GF-D8 (cell line): ENCODE measurements around the gene TNS4.

Experiments
- DNase-seq: peaks from one replicate; lab custom pipeline; 2025; lab: John Stamatoyannopoulos, UW

The TNS4 gene

DNA sequence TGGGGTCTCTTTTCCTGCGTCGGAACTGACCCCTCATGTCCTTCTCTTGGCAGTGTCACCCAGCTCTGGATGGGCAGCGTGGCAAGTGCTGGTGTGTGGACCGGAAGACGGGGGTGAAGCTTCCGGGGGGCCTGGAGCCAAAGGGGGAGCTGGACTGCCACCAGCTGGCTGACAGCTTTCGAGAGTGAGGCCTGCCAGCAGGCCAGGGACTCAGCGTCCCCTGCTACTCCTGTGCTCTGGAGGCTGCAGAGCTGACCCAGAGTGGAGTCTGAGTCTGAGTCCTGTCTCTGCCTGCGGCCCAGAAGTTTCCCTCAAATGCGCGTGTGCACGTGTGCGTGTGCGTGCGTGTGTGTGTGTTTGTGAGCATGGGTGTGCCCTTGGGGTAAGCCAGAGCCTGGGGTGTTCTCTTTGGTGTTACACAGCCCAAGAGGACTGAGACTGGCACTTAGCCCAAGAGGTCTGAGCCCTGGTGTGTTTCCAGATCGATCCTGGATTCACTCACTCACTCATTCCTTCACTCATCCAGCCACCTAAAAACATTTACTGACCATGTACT lies 44.9 kb downstream of the TNS4 start:
- DNase-seq = no peak

DNA sequence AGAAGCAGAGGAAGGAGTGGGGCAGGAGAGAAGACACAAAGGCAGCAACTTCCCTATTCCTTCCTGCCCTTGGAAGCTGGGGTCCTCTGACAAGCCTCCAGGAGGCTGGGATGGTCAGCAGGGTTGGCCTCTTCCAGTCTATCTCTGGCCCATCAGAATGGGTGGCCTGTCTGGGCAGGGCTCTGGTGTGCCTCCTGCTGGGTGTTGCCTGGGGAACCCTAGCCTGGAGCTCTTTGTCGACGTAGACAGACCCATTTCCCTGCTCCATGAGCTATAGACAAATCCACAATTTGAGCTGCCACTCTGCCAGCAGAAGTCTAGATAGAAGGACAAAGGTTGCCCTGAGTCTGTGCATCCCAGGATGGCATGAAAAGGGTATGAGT lies 46.8 kb downstream of the TNS4 start:
- DNase-seq = no peak

DNA sequence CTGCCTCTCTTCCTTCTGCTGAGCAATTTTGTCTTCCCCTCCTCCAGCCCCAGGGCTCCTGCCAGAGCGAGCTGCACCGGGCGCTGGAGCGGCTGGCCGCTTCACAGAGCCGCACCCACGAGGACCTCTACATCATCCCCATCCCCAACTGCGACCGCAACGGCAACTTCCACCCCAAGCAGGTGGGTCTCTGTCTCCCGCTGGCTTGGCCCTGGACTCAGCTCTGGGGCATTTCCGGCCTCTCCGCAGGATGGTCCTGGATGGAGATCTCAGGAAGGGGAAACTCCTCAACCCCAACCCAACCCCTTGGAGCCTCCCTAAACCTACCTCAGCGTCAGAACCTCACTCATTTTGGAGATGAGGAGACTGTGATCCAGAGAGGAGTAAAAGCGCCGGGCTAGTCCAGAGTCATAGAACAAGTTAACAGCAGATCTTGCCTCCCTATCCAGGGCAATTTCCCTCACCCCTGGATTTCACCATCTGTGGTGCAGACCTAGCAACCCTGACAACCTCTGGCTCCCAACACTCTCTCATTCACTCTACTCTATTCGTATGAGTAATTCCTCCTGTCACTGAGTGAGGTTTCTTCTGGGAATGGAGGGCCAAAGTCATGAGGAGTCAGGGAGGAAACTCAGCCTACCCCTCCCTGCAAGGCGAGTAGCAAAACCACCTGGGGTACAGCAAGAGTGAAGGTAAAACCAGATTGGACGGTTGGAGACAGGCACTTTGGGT lies 47.4 kb downstream of the TNS4 start:
- no peak for DNase-seq

DNA sequence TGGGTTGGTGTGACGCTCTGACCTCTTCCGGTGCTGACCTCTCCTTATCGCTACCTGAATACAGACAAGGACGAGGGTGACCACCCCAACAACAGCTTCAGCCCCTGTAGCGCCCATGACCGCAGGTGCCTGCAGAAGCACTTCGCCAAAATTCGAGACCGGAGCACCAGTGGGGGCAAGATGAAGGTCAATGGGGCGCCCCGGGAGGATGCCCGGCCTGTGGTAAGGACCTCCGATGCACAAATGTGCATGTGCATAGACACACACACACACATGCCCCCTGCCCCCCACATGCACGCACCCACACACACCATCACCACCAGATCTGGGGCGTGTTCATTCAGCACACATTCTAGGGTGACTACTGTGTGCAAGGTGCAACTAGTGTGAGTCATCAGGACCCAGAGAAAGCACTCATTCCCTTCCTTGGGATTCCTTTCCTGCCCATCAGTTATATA lies 48.5 kb downstream of the TNS4 start:
- DNase-seq = no peak

DNA sequence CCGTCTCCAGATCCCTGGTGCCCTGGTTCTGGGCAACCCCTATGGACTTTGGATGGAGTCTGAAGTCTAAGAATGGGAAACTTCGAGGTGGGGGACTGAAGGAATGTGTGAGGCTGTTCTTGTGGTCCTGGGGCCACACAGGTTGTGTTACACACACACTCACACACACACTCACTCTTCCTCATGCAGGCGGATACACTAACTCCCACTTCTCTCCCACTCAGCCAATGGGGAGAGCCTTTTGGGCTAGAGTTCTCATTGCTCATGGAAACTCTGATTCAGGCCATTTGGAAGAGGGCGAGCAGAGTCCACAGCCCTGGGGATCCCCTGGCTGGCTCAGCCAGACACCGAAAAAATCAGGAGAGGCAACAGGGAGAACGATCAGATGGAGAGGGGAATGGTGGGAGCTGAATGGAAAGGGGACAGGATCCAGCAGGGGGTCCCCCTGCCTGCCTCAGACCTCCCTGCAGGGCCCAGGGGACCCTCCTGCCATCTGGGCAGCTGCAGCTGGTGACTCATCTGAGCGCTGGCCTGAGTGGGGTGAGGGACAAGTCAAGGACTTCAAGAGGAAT lies 49.1 kb downstream of the TNS4 start:
- no peak for DNase-seq

DNA sequence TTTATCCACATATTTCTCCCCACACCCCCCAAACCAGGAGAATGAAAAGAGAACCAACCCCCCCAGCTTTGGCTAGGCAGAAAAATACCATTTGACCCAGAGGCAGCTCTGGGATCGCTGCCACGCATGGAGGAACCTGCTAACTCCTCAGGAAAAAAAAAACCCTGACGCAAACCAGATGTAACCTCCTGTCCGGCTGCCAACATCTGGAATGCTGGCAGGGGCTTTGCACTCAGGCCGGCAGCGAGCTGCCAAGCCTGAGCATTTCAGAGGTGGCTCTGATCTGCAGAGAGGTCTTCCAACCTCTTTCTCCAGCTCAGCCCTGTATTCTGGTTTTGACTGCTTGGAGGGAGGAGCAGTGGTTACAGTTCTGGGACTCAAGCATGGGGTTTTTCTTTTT lies 50.0 kb downstream of the TNS4 start:
- DNase-seq = no peak

DNA sequence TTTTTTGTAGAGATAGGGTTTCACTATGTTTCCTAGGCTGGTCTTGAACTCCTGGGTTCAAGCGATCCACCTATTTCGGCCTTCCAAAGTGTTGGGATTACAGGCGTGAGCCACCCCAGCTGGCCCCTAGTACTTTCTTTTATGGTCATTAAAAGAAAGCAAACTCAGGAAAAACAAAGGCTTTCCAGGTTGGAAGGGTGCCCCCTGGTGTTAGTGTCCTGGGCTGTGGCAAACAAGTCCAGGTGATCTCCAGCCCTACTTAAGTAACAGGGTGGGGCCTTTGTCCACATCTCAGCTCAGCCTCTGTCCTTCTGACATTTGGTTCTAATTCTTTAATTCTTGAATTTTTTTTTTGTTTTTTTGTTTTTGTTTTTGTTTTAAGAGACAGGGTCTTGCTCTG lies 51.2 kb downstream of the TNS4 start:
- DNase-seq = no peak

DNA sequence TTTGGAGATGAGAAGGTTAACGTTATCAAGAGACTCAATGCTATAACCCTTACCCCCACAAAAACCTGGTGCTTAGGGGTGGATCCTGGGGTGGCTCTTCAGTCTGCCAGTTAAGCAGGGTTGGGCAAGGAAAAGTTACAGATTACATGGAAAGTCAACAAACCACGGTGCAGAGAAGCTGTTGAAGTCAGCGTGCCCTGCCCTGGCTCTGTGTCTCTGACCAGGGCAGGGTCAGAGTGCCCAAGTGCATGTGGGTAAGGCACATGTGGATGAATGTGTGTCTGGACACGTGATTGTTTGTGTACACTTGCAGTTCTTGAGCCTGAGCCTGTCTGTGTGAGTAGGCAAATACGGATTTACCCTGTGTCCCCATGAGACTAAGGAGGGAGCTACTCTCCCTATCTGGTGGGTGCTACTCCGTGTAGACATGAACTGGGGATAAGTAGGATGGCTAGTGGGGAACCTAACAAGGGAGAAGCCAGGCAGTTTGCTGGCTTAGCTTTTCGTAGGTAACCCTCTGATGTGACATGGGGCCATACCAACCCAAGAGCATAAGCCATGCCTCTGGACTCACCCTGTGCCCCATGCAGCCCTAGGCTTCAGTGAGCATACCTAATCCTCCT lies 52.7 kb downstream of the TNS4 start:
- DNase-seq = no peak

DNA sequence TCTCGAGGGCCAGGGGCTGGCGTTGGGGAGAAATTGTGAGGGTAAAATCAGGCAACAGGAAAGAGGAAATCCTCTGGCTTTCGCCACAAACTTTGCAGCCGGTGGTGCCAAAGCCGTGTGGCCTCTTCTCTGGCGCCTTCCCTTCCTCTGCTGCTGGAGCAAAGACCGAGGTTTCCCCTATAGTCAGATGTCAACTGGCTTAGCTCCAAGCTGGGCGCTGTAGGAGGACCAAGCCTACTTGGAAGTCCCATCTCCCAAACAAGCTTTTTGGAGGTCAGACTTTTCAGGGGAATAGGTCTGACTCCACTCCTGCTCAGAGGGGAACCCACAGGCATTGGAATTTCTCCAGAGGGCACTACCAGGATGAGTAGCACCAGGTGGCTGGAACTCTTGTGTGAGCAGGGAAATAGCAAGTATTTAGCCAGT lies 53.2 kb downstream of the TNS4 start:
- DNase-seq = peak; percentile 36

DNA sequence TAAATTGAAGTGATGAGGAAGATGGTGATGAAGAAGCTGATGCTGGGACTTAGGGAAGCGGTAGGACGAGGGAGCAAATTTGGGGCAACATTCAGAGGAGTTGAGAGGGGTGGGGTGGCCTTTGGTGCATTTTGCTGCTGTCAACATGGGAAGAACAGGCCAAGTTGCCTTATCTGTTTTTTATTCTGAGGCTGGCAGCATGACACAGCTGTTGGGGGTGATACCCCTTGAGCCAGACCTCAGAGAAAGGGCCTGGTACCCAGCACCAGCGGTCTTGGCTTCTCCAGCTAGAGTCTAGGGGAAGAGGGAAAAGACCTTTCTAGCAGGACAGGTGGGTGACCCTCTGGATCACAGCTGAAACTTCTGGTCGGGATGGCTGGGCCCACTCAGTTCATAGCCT lies 53.6 kb downstream of the TNS4 start:
- DNase-seq = no peak

DNA sequence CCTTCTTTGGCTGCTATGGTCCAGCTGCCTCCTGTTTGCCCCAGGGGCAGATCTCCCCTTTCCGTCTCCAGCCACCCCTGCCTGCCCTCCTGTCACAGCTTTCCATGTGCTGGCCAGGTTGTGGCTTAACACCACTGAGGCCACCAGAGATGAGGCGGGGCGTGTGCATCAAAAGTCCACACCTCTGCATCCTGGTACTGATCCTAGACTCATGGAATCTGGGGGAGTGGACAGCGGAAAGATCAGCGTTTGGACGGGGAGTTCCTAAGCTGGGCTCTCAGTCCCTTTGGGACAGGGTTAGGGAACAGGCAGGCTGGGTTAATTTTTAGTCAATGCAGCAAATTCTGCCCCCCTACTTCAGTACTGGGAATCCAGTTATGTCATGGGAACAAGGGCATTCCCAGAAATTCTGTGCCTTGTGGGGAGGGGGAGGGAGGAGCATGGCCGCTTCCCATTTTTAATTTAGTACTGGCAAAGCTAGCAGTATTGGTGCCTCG lies 54.2 kb downstream of the TNS4 start:
- no peak for DNase-seq

DNA sequence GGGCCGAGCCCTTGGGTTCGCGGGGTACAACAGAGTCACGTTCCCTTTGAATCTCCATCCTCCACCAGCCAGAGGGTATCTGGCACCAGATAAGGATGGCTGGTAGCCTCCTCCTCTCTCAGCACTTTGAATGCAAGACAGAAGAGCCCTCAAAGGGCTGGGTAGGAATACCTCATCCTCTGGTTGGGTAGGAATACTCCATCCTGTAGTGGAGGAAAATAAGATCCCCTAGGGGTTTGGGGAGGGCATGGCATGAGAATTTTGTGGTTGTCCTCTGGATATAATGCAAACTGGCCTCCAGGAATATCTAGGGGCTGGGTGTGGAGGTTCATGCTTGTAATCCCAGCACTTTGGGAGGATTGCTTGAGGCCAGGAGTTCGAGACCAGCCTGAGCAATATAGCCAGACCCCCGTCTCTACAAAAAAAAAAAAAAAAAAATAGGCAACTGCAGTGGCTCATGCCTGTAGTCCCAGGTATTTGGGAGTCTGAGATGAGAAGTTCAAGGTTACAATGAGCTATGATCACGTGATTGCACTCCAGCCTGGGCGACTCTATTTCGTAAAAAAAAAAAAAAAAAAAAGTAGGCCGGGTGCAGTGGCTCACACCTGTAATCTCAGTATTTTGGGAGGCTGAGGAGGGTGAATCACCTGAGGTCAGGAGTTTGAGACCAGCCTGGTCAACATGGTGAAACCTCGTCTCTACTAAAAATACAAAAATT lies 55.5 kb downstream of the TNS4 start:
- no peak for DNase-seq

DNA sequence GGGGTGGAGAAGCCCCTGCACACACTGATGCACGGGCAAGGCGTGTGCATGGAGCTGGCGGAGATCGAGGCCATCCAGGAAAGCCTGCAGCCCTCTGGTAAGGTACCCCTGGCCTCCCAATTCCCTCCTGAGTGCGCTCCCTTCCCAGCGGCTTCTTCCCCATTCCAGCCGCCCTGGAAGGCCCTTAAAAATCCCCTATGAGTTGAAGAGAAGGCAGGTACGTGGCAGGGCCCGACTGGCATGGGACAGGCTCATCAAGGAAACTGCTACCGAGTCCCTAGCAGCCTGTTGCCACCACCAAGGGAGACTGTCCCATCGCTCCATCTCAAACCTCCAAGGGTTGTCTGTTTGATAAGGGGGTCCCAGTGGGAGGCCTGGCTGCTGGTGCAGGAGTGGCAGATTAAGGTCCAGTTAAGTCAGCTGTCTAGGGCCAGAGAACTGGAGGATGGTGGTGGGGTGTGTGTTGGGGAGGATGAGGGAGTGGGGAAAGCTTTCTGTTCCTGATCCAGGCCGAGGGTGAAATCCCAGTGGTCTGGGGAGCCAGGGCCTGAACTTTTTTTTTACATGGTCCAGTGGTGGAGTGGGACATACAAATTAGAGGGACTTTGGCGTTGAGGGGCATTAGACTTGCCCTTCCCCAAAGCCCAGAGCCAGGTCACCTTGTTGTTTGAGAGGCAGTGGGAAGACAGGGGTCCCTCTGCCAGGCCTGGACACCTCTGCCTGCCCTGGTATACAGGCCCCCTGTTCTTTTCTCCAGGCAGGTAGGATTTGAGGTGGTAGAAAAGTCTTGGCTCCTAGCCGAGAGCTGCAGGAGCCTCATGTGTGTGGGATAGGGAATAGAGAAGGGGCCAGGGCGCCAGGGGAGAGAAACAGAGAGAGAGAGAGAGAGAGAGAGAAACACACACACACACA lies 57.2 kb downstream of the TNS4 start:
- no peak for DNase-seq

DNA sequence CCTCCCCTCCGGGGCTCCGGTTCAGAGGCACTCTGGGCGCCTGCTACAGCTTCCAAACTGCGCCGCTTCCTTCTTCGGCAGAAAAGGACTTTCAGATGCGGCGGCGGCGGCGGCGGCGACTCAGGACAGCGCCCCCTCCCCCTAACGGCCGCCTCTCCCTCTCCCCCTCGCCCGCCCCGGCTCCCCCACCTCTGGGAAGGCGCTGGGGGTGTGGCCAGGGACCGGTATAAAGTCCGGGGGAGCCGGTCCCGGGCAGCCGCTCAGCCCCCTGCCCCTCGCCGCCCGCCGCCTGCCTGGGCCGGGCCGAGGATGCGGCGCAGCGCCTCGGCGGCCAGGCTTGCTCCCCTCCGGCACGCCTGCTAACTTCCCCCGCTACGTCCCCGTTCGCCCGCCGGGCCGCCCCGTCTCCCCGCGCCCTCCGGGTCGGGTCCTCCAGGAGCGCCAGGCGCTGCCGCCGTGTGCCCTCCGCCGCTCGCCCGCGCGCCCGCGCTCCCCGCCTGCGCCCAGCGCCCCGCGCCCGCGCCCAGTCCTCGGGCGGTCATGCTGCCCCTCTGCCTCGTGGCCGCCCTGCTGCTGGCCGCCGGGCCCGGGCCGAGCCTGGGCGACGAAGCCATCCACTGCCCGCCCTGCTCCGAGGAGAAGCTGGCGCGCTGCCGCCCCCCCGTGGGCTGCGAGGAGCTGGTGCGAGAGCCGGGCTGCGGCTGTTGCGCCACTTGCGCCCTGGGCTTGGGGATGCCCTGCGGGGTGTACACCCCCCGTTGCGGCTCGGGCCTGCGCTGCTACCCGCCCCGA lies 58.0 kb downstream of the TNS4 start, which contains the start of gene IGFBP4:
IGFBP4 (plus strand) TSS at position 255 of the 792 bp plus-strand sequence; CDS start at position 541, 286 bp downstream.
- DNase-seq = no peak

DNA sequence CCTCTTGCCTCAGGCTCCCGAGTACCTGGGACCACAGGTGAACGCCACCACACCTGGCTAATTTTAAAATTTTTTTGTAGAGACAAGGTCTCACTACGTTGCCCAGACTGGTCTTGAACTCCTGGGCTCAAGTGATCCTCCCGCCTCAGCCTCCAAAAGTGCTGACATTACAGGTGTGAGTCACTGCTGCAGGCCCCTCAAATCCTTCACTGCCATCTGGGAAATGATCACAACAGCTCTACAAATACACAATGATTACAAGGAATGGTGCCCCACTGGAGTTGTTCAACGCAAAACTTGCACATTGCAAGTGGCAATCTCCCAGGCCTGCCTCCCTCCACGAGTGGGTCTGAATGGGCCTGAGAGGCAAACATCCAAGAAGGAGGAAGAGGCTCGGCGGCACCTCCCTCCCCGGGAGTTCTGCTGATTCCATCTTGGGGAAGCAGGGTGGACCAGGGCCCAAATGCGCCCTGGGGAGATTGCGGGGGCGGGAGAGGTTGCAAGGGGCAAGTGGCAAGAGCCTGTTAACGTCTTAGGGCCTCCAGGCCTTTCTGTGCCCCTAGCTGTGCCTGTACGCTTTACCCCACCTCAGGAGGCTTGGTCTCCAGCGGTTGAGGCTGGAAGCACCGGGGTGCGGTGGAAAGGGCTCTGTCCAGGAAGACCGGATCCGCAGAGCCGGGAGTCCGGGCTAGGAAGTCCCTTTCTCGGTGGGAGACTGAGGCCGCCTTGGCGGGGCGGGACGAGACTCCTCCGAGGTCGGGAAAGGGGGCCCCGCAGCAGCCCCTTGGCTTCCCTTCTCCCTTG lies 58.8 kb downstream of the TNS4 start:
- no peak for DNase-seq

DNA sequence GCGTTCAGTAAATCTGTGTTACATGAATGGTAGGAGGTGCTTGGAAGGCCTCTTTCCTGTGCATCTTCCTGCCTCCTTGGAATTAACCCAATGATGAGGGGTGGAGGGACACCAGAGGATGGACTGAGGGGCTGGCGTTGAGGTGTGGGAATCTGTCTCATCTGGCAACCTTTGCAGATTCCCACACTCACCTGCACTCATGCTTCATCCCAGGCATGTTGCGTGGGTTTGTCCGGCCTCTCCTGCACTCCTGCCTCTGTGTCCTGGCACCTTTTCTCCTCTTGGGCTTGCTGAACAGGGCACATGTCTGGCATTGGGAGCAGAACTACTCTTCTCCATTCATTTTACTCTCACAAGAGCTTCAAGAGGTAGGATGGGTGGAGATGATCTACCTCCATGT lies 61.3 kb downstream of the TNS4 start:
- no peak for DNase-seq

DNA sequence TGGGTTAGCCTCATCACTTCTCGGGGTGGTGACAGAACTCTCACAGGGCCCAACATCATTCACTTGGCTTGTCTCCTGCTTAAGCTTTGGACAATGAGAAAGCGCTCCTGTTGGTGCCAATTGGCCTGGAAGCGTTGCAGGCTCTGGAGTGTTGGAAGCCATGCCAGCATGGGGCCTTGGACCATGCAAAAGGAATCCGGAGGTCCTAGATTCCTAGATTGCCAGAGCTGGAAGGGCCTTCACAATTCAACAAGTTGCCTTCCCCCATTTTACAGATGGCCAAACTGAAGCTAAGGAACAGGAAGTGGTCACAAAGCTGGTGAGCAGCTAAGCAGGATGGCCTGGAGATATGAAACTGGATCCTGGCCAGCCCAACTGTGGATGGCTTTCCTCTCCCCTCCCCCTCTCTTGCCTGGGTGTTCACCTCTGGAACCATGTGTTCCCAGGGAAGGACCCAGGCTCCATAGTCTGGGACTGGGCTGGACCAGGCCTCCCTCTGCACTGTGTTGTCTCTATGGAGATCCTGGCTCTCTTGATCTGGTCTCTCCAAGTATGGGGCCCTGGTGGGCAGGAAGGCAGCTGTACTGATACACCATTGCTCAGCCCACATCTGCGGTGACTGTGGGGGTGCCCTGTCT lies 64.2 kb downstream of the TNS4 start:
- no peak for DNase-seq

DNA sequence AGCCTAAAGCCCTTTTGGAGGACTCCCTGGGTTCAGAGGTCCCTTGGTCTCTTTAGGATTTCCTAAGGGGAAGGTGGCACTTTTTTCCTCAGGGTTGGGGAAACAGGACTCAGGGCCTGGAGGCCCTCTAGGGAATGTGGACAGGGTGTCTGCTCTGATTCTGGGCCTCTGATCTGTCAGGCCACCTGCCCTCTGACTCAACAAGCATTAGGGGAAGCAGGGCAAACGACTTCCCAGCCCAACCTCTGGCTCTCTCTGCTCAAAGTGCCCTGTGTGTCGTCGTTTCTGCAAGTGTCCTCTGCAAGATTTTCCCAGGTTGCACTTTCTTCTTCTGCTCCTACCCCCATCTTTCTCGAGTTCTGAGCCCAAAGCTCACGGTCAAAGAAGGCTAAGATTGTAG lies 64.8 kb downstream of the TNS4 start:
- no peak for DNase-seq
